RWPE1 (cell line): ENCODE measurements around the gene HOMER2.

Experiments
- CTCF ChIA-PET: fragments of 350-600 bp; sonication (Branson Sonifier 250); formaldehyde crosslinking; extraction: SDS; loops from one replicate; lab custom pipeline; 2021; lab: Yijun Ruan, JAX
- POLR2A ChIA-PET: fragments of 400-600 bp; formaldehyde crosslinking; extraction: SDS; loops from one replicate; lab custom pipeline; 2020; ENCODE audit warnings: antibody characterized with exemption; ENCODE audit not compliant: low non-redundant PET; lab: Yijun Ruan, JAX
- DNase-seq: peaks from one replicate; pipeline ENCODE4 v3.0.0; 2012; ENCODE audit warnings: low spot score
- H3K27ac ChIP-seq: fragments of 450-650 bp; 2 replicates; pipeline ENCODE4 v1.5.1; 2017
- CTCF ChIP-seq: fragments of 450-650 bp; conservative IDR thresholded peaks from 2 replicates; pipeline ENCODE4 v1.5.1; 2017; ENCODE audit warnings: low read depth, mild to moderate bottlenecking

Gene HOMER2

GRCh38 chr15:82936966-82937711 lies 15.4 kb downstream of the HOMER2 start:
- peak; percentile 74 for DNase-seq
- ChIA-PET POLR2A (interaction anchor here (0.6 kb wide), 1 partner anchor 59 kb away, joined by 3 read pairs; no protein-coding TSS in a partner anchor), CTCF (no interaction called here)
- no peak overlapping the region for H3K27ac ChIP-seq
- no peak for TF ChIP-seq CTCF

GRCh38 chr15:82935382-82935781 lies 17.1 kb downstream of the HOMER2 start:
- TF ChIP-seq CTCF: no peak

GRCh38 chr15:82934100-82934880 lies 18.2 kb downstream of the HOMER2 start:
- TF ChIP-seq CTCF: no peak
- no peak for DNase-seq
- ChIA-PET POLR2A (no interaction called here), CTCF (no interaction called here)
- H3K27ac ChIP-seq: no peak overlapping the region

More at GRCh38 chr15:82935382-82935781, 17.1 kb downstream of the HOMER2 start:
- H3K27ac ChIP-seq: no peak overlapping the region
- CTCF ChIA-PET: no interaction called here
- no peak for DNase-seq
- POLR2A ChIA-PET: no interaction called here

DNA sequence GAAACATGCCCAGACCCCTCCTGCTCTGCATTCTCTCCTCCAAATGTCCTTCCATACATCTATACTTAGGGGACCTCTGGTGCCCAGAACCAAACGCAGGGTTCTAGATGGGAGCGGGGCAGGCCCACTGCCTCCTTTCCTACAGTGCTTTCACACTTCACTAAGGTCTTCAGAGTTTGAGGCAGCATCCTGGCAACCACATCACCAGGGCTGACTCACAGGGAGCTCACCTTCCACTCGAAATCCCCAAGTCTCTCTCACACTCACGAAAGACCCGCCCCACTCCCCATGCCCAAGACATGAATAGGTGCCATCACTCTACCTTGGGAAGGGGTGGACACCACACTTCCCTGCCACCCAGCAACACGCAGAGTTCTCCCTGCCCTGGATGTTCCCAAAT lies 18.9 kb downstream of the HOMER2 start:
- DNase-seq: no peak
- TF ChIP-seq CTCF: no peak
- ChIA-PET CTCF (no interaction called here), POLR2A (no interaction called here)
- no peak overlapping the region for H3K27ac ChIP-seq

- DNase-seq: no peak
- no peak overlapping the region for H3K27ac ChIP-seq
- TF ChIP-seq CTCF: no peak
- ChIA-PET POLR2A (interaction anchor here (0.6 kb wide), 1 partner anchor 20 kb away, joined by 5 read pairs; no protein-coding TSS in a partner anchor), CTCF (interaction anchor here (0.6 kb wide), 1 partner anchor 104 kb away, joined by 3 read pairs; no protein-coding TSS in a partner anchor)
These were observed 21.3 kb downstream of the HOMER2 start for GRCh38 chr15:82931221-82931620.

- ChIA-PET CTCF (interaction anchor here (0.5 to 0.6 kb wide), 3 partner anchors 103 to 1657 kb away, joined by 3 to 4 read pairs (median 3); no protein-coding TSS in a partner anchor), POLR2A (no interaction called here)
- no peak overlapping the region for H3K27ac ChIP-seq
- no peak for DNase-seq
- TF ChIP-seq CTCF: no peak
These were observed 22.1 kb downstream of the HOMER2 start for GRCh38 chr15:82930461-82930860.
